Nephron (organoid): ENCODE measurements around the gene HS6ST3.

Source experiments
- H3K27ac Mint-ChIP-seq, 3 experiments: 2 replicates each; pipeline ENCODE4 v1.8.0; 2020; ENCODE audit warnings: mixed read lengths in 3 of 3, mild to moderate bottlenecking in 2 of 3, moderate library complexity in 1 of 3
- H3K27me3 Mint-ChIP-seq: 2 replicates; pipeline ENCODE4 v1.8.0; 2021; ENCODE audit warnings: low read depth, mild to moderate bottlenecking, moderate library complexity, mixed read lengths
- H3K36me3 Mint-ChIP-seq: 2 replicates; pipeline ENCODE4 v1.8.0; 2020; ENCODE audit warnings: low read depth, mixed read lengths
- H3K4me1 Mint-ChIP-seq: 2 replicates; pipeline ENCODE4 v1.8.0; 2020; ENCODE audit warnings: mixed read lengths
- H3K4me3 Mint-ChIP-seq, 3 experiments: 2 replicates each; pipeline ENCODE4 v1.8.0; 2020; ENCODE audit warnings: mild to moderate bottlenecking in 3 of 3, mixed read lengths in 3 of 3, moderate library complexity in 2 of 3
- H3K9me3 Mint-ChIP-seq: 2 replicates; pipeline ENCODE4 v1.8.0; 2020; ENCODE audit warnings: mixed read lengths
- CTCF ChIP-seq, 3 experiments: fragments of 200-600 bp; sonication (generic); IDR thresholded peaks; one replicate each; pipeline ENCODE4 v1.5.0; 2021; ENCODE audit warnings: antibody characterized with exemption in 3 of 3; ENCODE audit not compliant: unreplicated experiment in 3 of 3

HS6ST3 gene

GRCh38 chr13:96481482-96481881 is 391.6 kb downstream of the HS6ST3 start:
- H3K4me1 Mint-ChIP-seq = no peaks in the 10 kb centered on the region
- H3K27me3 Mint-ChIP-seq = no peaks in the 10 kb centered on the region
- no peak for TF ChIP-seq CTCF (IDR thresholded peaks at IDR 0.05; ENCODE audit: unreplicated experiment in 3 of 3)
- H3K27ac Mint-ChIP-seq = no peak overlapping the region
- peaks cover 2% of the 10 kb centered on the region for H3K9me3 Mint-ChIP-seq
- no peaks in the 10 kb centered on the region for H3K36me3 Mint-ChIP-seq
- no peak overlapping the region for H3K4me3 Mint-ChIP-seq

- no peaks in the 10 kb centered on the region for H3K27me3 Mint-ChIP-seq
- no peak for TF ChIP-seq CTCF (IDR thresholded peaks at IDR 0.05; ENCODE audit: unreplicated experiment in 3 of 3)
- no peaks in the 10 kb centered on the region for H3K9me3 Mint-ChIP-seq
- peaks cover 5% of the 10 kb centered on the region for H3K4me1 Mint-ChIP-seq
- H3K36me3 Mint-ChIP-seq = no peaks in the 10 kb centered on the region
- no peak overlapping the region for H3K4me3 Mint-ChIP-seq
- no peak overlapping the region for H3K27ac Mint-ChIP-seq
Observed at GRCh38 chr13:96490496-96490989, 400.6 kb downstream of the HS6ST3 start.

GRCh38 chr13:96491103-96491502 is 401.2 kb downstream of the HS6ST3 start:
- H3K9me3 Mint-ChIP-seq = no peaks in the 10 kb centered on the region
- no peak for TF ChIP-seq CTCF (IDR thresholded peaks at IDR 0.05; ENCODE audit: unreplicated experiment in 3 of 3)
- H3K27ac Mint-ChIP-seq = no peak overlapping the region
- H3K4me1 Mint-ChIP-seq = peaks cover 5% of the 10 kb centered on the region
- no peaks in the 10 kb centered on the region for H3K36me3 Mint-ChIP-seq
- no peak overlapping the region for H3K4me3 Mint-ChIP-seq
- H3K27me3 Mint-ChIP-seq = no peaks in the 10 kb centered on the region

- no peaks in the 10 kb centered on the region for H3K36me3 Mint-ChIP-seq
- H3K27me3 Mint-ChIP-seq = no peaks in the 10 kb centered on the region
- H3K4me3 Mint-ChIP-seq = no peak overlapping the region
- TF ChIP-seq CTCF (IDR thresholded peaks at IDR 0.05; ENCODE audit: unreplicated experiment in 3 of 3) = no peak
- no peaks in the 10 kb centered on the region for H3K9me3 Mint-ChIP-seq
- H3K27ac Mint-ChIP-seq = no peak overlapping the region
- peaks cover 5% of the 10 kb centered on the region for H3K4me1 Mint-ChIP-seq
Observed at GRCh38 chr13:96492766-96493165, 402.9 kb downstream of the HS6ST3 start.

GRCh38 chr13:96499656-96500055 is 409.7 kb downstream of the HS6ST3 start:
- Mint-ChIP-seq H3K27me3 (no peaks in the 10 kb centered on the region), H3K4me3 (no peak overlapping the region), H3K27ac (no peak overlapping the region), H3K36me3 (no peaks in the 10 kb centered on the region), H3K4me1 (no peaks in the 10 kb centered on the region), H3K9me3 (no peaks in the 10 kb centered on the region)
- TF ChIP-seq CTCF (IDR thresholded peaks at IDR 0.05; ENCODE audit: unreplicated experiment in 3 of 3) = no peak

- no peaks in the 10 kb centered on the region for H3K9me3 Mint-ChIP-seq
- no peak for TF ChIP-seq CTCF (IDR thresholded peaks at IDR 0.05; ENCODE audit: unreplicated experiment in 3 of 3)
- no peaks in the 10 kb centered on the region for H3K4me1 Mint-ChIP-seq
- no peak overlapping the region for H3K27ac Mint-ChIP-seq
- H3K27me3 Mint-ChIP-seq = no peaks in the 10 kb centered on the region
- no peaks in the 10 kb centered on the region for H3K36me3 Mint-ChIP-seq
- no peak overlapping the region for H3K4me3 Mint-ChIP-seq
Observed at GRCh38 chr13:96500953-96501352, 411.0 kb downstream of the HS6ST3 start.
